Metanephros (tissue), 1 donor: Measurements from ENCODE around the gene AJAP1. TPM values are rescaled to one million over a fixed set of nuclear protein-coding genes. Genes with fewer than 3 reads are reported as not detected.

Experiments used
- total RNA-seq: library from RNA; depleted of rRNA; stranded (reverse); fragments of >200 nt; gene quantifications from one replicate; pipeline ENCODE4 v1.2.3, GENCODE V29; 2014

AJAP1 gene
- total RNA-seq: 4.0 TPM

DNA sequence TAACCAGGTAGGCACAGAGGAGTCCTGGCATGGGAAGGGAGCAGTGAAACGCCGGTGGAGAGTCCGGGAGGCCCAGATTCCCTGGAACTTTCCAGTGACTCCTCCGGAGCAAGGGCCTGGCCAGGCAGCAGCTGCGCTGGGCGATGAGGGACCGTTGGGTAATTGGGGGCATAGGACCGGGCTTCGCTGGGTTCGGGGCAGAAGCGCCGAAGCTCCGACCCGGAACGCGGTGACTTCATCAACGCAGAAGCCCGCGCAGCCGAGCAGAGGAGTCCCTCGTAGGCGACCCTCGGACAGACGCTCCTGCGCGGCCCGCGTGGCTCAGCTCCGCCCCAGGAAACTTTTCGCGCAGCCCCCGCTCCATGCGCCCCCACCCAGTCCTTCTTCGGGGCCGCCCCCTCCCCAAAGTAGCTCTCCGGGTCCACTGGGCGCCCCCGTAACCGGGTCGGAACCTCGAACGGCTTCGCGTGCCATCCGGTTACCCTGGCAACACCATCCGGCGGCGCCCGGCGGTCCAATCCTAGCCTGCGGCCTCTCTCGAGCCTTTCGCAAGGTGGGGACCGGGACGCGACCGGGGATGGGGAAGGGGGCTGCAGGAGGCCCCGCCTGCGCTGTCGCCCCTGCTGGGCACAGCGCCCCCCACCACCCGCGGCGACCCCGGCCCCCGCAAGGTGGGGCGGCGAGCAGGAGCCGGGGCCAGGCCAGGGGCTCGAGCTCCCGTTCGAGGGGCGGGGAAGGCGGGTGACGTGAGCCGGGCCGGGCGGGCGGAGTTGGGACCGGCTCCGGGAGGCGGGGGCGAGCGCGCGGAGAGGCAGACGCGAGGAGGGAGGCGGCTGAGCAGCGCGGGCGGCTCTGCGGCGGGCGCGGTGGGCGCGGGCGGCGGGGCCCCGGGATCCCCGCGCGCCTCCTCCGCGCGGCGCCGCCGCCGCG lies at the start of gene AJAP1:
TSS of gene AJAP1 (plus strand) at position 814 of the 930 bp plus-strand sequence. CDS start 817 bp downstream, outside the sequence.

